IMR-90 (cell line): Measurements from ENCODE around the gene STAP1. TPM values are rescaled to one million over a fixed set of nuclear protein-coding genes. Genes with fewer than 3 reads are reported as not detected.

Experiments
- ATAC-seq: fragments of 200-7000 bp; cut with Tn5 transposase; 2 replicates; pipeline ENCODE4 v1.9.1; 2020; ENCODE audit warnings: low read depth, mild to moderate bottlenecking, moderate library complexity
- BruUV-seq: library from RNA; stranded (reverse); fragments of 400-500 nt; replicated peaks from 2 replicates; lab custom pipeline; 2021; lab: Mats Ljungman, UMichigan
- CTCF ChIA-PET: fragments of 300-600 bp; formaldehyde crosslinking; extraction: SDS; loops from one replicate; lab custom pipeline; 2021; ENCODE audit warnings: antibody characterized with exemption; lab: Yijun Ruan, JAX
- POLR2A ChIA-PET: fragments of 300-600 bp; sonication (Branson Sonifier 250); formaldehyde crosslinking; loops from one replicate; lab custom pipeline; 2022; ENCODE audit warnings: antibody characterized with exemption; ENCODE audit not compliant: unreplicated experiment; lab: Charles Lee
- DNase-seq: peaks from one replicate; pipeline ENCODE4 v3.0.0; 2013
- H2AFZ ChIP-seq: replicated peaks from 2 replicates; pipeline ENCODE3; 2013; ENCODE audit warnings: low read length, mild to moderate bottlenecking; ENCODE audit not compliant: poor library complexity
- H2AK5ac ChIP-seq: 2 replicates; pipeline ENCODE4 v1.6.1; 2013; ENCODE audit warnings: low read depth, low read length, inconsistent platforms
- H2AK9ac ChIP-seq: replicated peaks from 2 replicates; pipeline ENCODE3; 2013; ENCODE audit warnings: mild to moderate bottlenecking, low read depth, low read length, moderate library complexity; ENCODE audit not compliant: poor library complexity
- H2BK120ac ChIP-seq: 2 replicates; pipeline ENCODE4 v1.6.1; 2013; ENCODE audit warnings: low read depth, low read length, inconsistent platforms
- H2BK15ac ChIP-seq: 3 replicates; pipeline ENCODE4 v1.6.1; 2013; ENCODE audit warnings: low read depth, low read length, inconsistent platforms
- H2BK20ac ChIP-seq: 2 replicates; pipeline ENCODE4 v1.6.1; 2013; ENCODE audit warnings: low read depth, mild to moderate bottlenecking, inconsistent platforms, low read length, moderate library complexity
- H2BK5ac ChIP-seq: 2 replicates; pipeline ENCODE4 v1.6.1; 2013; ENCODE audit warnings: mild to moderate bottlenecking, low read depth, low read length, inconsistent platforms; ENCODE audit not compliant: poor library complexity, severe bottlenecking
- H3K14ac ChIP-seq: replicated peaks from 2 replicates; pipeline ENCODE4 v1.6.1; 2013; ENCODE audit warnings: low read depth, low read length, inconsistent platforms
- H3K18ac ChIP-seq: 2 replicates; pipeline ENCODE4 v1.6.1; 2013; ENCODE audit warnings: low read depth, low read length, control low read depth
- H3K23ac ChIP-seq: 2 replicates; pipeline ENCODE4 v1.6.1; 2013; ENCODE audit warnings: low read depth, low read length, inconsistent platforms
- H3K27ac ChIP-seq: 2 replicates; pipeline ENCODE4 v1.5.1; 2013; ENCODE audit warnings: mild to moderate bottlenecking, control low read depth, low read length; ENCODE audit not compliant: insufficient read depth
- H3K27me3 ChIP-seq: 2 replicates; pipeline ENCODE4 v1.6.1; 2013; ENCODE audit warnings: low read length; ENCODE audit not compliant: control insufficient read depth, insufficient read depth
- H3K36me3 ChIP-seq: 2 replicates; pipeline ENCODE4 v1.6.1; 2013; ENCODE audit warnings: low read length, mixed read lengths; ENCODE audit not compliant: control insufficient read depth, insufficient read depth
- H3K4ac ChIP-seq: 2 replicates; pipeline ENCODE4 v1.6.1; 2013; ENCODE audit warnings: low read depth, low read length, inconsistent platforms
- H3K4me1 ChIP-seq: 2 replicates; pipeline ENCODE4 v1.6.1; 2013; ENCODE audit warnings: low read length, mixed read lengths; ENCODE audit not compliant: control insufficient read depth, insufficient read depth
- H3K4me2 ChIP-seq: 2 replicates; pipeline ENCODE4 v1.6.1; 2013; ENCODE audit warnings: low read depth, mild to moderate bottlenecking, control low read depth, low read length, moderate library complexity
- H3K4me3 ChIP-seq: 2 replicates; pipeline ENCODE4 v1.5.1; 2013; ENCODE audit warnings: low read depth, mild to moderate bottlenecking, control low read depth, low read length, moderate library complexity; ENCODE audit not compliant: insufficient read depth
- H3K56ac ChIP-seq: 2 replicates; pipeline ENCODE4 v1.6.1; 2013; ENCODE audit warnings: low read length, inconsistent platforms; ENCODE audit not compliant: insufficient read depth; ENCODE audit errors: extremely low read depth
- H3K79me1 ChIP-seq, 2 experiments: 2 replicates each; pipeline ENCODE4 v1.6.1; 2013; ENCODE audit warnings: low read length in 2 of 2, inconsistent platforms in 1 of 2, low read depth in 1 of 2
- H3K9ac ChIP-seq: 2 replicates; pipeline ENCODE4 v1.6.1; 2013; ENCODE audit warnings: low read depth, low read length, control low read depth
- H3K9me1 ChIP-seq: 2 replicates; pipeline ENCODE4 v1.6.1; 2013; ENCODE audit warnings: low read length, inconsistent platforms; ENCODE audit not compliant: insufficient read depth
- H3K9me3 ChIP-seq: 2 replicates; pipeline ENCODE4 v1.6.1; 2013; ENCODE audit warnings: low read length; ENCODE audit not compliant: control insufficient read depth, insufficient read depth
- H4K20me1 ChIP-seq: 2 replicates; pipeline ENCODE4 v1.6.1; 2013; ENCODE audit warnings: low read length, inconsistent platforms; ENCODE audit not compliant: insufficient read depth
- H4K5ac ChIP-seq: 2 replicates; pipeline ENCODE4 v1.6.1; 2013; ENCODE audit warnings: mild to moderate bottlenecking, low read depth, low read length, control low read depth
- H4K8ac ChIP-seq, 2 experiments: 2 replicates each; pipeline ENCODE4 v1.6.1; 2013; ENCODE audit warnings: low read depth in 2 of 2, low read length in 2 of 2, control low read depth in 1 of 2, inconsistent platforms in 1 of 2
- H4K91ac ChIP-seq: 2 replicates; pipeline ENCODE4 v1.6.1; 2013; ENCODE audit warnings: low read depth, low read length, inconsistent platforms; ENCODE audit not compliant: insufficient read depth
- BHLHE40 ChIP-seq: fragments of 150-350 bp; IDR thresholded peaks from 2 replicates; pipeline ENCODE4 v1.6.1; 2016; ENCODE audit warnings: mild to moderate bottlenecking, low read depth, low read length
- CEBPB ChIP-seq: IDR thresholded peaks from 2 replicates; pipeline ENCODE4 v1.6.1; 2012; ENCODE audit warnings: low read depth, low read length, improper control_type of control experiment
- CHD1 ChIP-seq: IDR thresholded peaks from 2 replicates; pipeline ENCODE4 v1.6.1; 2012; ENCODE audit warnings: low read depth, low read length, improper control_type of control experiment
- CTCF ChIP-seq: conservative IDR thresholded peaks from 2 replicates; pipeline ENCODE4 v1.5.1; 2012; ENCODE audit warnings: mild to moderate bottlenecking, low read depth, low read length, improper control_type of control experiment
- ELK1 ChIP-seq: fragments of 150-350 bp; IDR thresholded peaks from 2 replicates; pipeline ENCODE4 v1.6.1; 2016; ENCODE audit warnings: low read depth, mild to moderate bottlenecking, low read length, moderate library complexity, borderline replicate concordance
- FOS ChIP-seq: fragments of 150-350 bp; IDR thresholded peaks from 2 replicates; pipeline ENCODE4 v1.6.1; 2016; ENCODE audit warnings: low read depth, low read length
- MAFK ChIP-seq: IDR thresholded peaks from 2 replicates; pipeline ENCODE4 v1.6.1; 2012; ENCODE audit warnings: low read depth, low read length, improper control_type of control experiment
- MAZ ChIP-seq: IDR thresholded peaks from 2 replicates; pipeline ENCODE4 v1.6.1; 2012; ENCODE audit warnings: low read depth, mild to moderate bottlenecking, low read length, improper control_type of control experiment, moderate library complexity, borderline replicate concordance
- MXI1 ChIP-seq: IDR thresholded peaks from 2 replicates; pipeline ENCODE4 v1.6.1; 2012; ENCODE audit warnings: low read depth, mild to moderate bottlenecking, low read length, moderate library complexity, borderline replicate concordance
- NFE2L2 ChIP-seq: fragments of 150-350 bp; IDR thresholded peaks from 2 replicates; pipeline ENCODE4 v1.6.1; 2016; ENCODE audit warnings: low read depth, mild to moderate bottlenecking, low read length
- POLR2A ChIP-seq: IDR thresholded peaks from 2 replicates; pipeline ENCODE4 v1.6.1; 2012; ENCODE audit warnings: mild to moderate bottlenecking, low read depth, low read length
- RAD21 ChIP-seq: IDR thresholded peaks from 2 replicates; pipeline ENCODE4 v1.6.1; 2012; ENCODE audit warnings: low read length, improper control_type of control experiment
- RCOR1 ChIP-seq: IDR thresholded peaks from 2 replicates; pipeline ENCODE4 v1.6.1; 2012; ENCODE audit warnings: mild to moderate bottlenecking, low read length, improper control_type of control experiment; ENCODE audit not compliant: insufficient replicate concordance
- RFX5 ChIP-seq: IDR thresholded peaks from 2 replicates; pipeline ENCODE4 v1.8.0; 2012; ENCODE audit warnings: low read depth, mild to moderate bottlenecking, low read length, moderate library complexity
- SMC3 ChIP-seq: fragments of 150-350 bp; IDR thresholded peaks from 2 replicates; pipeline ENCODE4 v1.6.1; 2016; ENCODE audit warnings: low read depth, mild to moderate bottlenecking, antibody characterized with exemption, low read length, moderate library complexity
- USF2 ChIP-seq: fragments of 150-350 bp; IDR thresholded peaks from 2 replicates; pipeline ENCODE4 v1.6.1; 2017; ENCODE audit warnings: mild to moderate bottlenecking, antibody characterized with exemption, low read length, low read depth
- dilution Hi-C: fragments of 300-500 bp; cut with HindIII; formaldehyde crosslinking; loops from one replicate; pipeline ENCODE4 v1.14.3; 2018; ENCODE audit warnings: low sequenced_read_pairs; ENCODE audit not compliant: unreplicated experiment
- in situ Hi-C: fragments of 300-500 bp; cut with MboI; formaldehyde crosslinking; loops from 3 replicates; pipeline ENCODE4 v1.14.3; 2019; ENCODE audit warnings: low sequenced_read_pairs, inconsistent platforms, mixed read lengths
- intact Hi-C: fragments of 100-400 bp; cut with micrococcal nuclease; formaldehyde crosslinking; loops from 2 replicates; pipeline ENCODE4 v1.10.0; 2022
- polyA plus RNA-seq, 3 experiments: library from polyadenylated mRNA; depleted of rRNA; stranded (reverse); fragments of >200 nt; gene quantifications; 2 replicates each; pipeline ENCODE4 v1.2.3, GENCODE V29; 2012; ENCODE audit warnings: low replicate concordance in 1 of 3
- total RNA-seq: library from RNA; depleted of rRNA; stranded (reverse); fragments of >200 nt; gene quantifications from 2 replicates; pipeline ENCODE4 v1.2.3, GENCODE V29; 2012

The STAP1 gene
- total and polyA plus RNA-seq, 2 of the 4 experiments (the other 2 are of a cell fraction): not detected

- intact Hi-C loops (no loop called here), in situ Hi-C loops (no loop called here), dilution Hi-C loops (no loop called here)
- Histone ChIP-seq H3K18ac (no peak overlapping the region), H2BK20ac (no peak overlapping the region), H2AFZ (no peak overlapping the region), H3K9ac (no peak overlapping the region), H3K27me3 (no peaks in the 10 kb centered on the region), H3K4ac (no peak overlapping the region), H3K9me1 (no peaks in the 10 kb centered on the region), H3K9me3 (no peaks in the 10 kb centered on the region), H4K8ac (no peak overlapping the region), H3K56ac (no peak overlapping the region), H3K4me3 (no peak overlapping the region), H2BK5ac (no peak overlapping the region), H3K79me1 (no peaks in the 10 kb centered on the region), H2BK120ac (no peak overlapping the region), H4K20me1 (no peaks in the 10 kb centered on the region), H2AK5ac (no peak overlapping the region), H3K14ac (no peak overlapping the region), H4K91ac (no peak overlapping the region), H4K5ac (no peak overlapping the region), H2AK9ac (no peak overlapping the region), H3K4me1 (no peaks in the 10 kb centered on the region), H3K23ac (no peak overlapping the region), H3K27ac (no peak overlapping the region), H3K4me2 (no peak overlapping the region), H3K36me3 (no peaks in the 10 kb centered on the region), H2BK15ac (no peak overlapping the region)
- no TSS peak for BruUV-seq
- ChIA-PET CTCF (no interaction called here), POLR2A (no interaction called here)
- no peak for TF ChIP-seq RCOR1
- no peak for TF ChIP-seq NFE2L2
- TF ChIP-seq RAD21: no peak
- TF ChIP-seq CEBPB: no peak
- no peak for TF ChIP-seq MAFK
- no peak for TF ChIP-seq POLR2A
- no peak for TF ChIP-seq CHD1
- no peak for TF ChIP-seq RFX5
- TF ChIP-seq SMC3: no peak
- no peak for TF ChIP-seq MXI1
- TF ChIP-seq BHLHE40: no peak
- no peak for TF ChIP-seq ELK1
- no peak for TF ChIP-seq USF2
- TF ChIP-seq MAZ: no peak
- no peak for TF ChIP-seq FOS
- no peak for TF ChIP-seq CTCF
- ATAC-seq: no peak
- DNase-seq: peak; percentile 22
Observed at GRCh38 chr4:67565284-67565683, 6.8 kb downstream of the STAP1 start.
